Measurements from ENCODE around the gene ST8SIA2.

Gene ST8SIA2

GRCh38 chr15:92393980-92394308, 263 bp downstream of the ST8SIA2 start:
- H3K4me3 ChIP-seq (ENCODE audit: low read depth, low read length) = peak overlapping the region; percentile 64
- in situ Hi-C loops (cut with HindIII; ENCODE audit: low sequenced_read_pairs) = no loop called here
- TF ChIP-seq, protein P1, sequence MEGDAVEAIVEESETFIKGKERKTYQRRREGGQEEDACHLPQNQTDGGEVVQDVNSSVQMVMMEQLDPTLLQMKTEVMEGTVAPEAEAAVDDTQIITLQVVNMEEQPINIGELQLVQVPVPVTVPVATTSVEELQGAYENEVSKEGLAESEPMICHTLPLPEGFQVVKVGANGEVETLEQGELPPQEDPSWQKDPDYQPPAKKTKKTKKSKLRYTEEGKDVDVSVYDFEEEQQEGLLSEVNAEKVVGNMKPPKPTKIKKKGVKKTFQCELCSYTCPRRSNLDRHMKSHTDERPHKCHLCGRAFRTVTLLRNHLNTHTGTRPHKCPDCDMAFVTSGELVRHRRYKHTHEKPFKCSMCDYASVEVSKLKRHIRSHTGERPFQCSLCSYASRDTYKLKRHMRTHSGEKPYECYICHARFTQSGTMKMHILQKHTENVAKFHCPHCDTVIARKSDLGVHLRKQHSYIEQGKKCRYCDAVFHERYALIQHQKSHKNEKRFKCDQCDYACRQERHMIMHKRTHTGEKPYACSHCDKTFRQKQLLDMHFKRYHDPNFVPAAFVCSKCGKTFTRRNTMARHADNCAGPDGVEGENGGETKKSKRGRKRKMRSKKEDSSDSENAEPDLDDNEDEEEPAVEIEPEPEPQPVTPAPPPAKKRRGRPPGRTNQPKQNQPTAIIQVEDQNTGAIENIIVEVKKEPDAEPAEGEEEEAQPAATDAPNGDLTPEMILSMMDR (IDR thresholded peaks at IDR 0.05; ENCODE audit: low read depth, low read length, missing control alignments) = no peak
- DNase-seq (ENCODE audit: low read depth) = no peak

- in situ Hi-C loops (cut with HindIII; ENCODE audit: low sequenced_read_pairs) = no loop called here
- TF ChIP-seq, protein P1 (IDR thresholded peaks at IDR 0.05; ENCODE audit: low read depth, low read length, missing control alignments) = no peak
- no peak for DNase-seq (ENCODE audit: low read depth)
- H3K4me3 ChIP-seq (ENCODE audit: low read depth, low read length) = peak overlapping the region; percentile 64
These were observed 822 bp downstream of the ST8SIA2 start for GRCh38 chr15:92394309-92395097.

- TF ChIP-seq, protein P1 (IDR thresholded peaks at IDR 0.05; ENCODE audit: low read depth, low read length, missing control alignments) = no peak
- peak overlapping the region; percentile 64 for H3K4me3 ChIP-seq (ENCODE audit: low read depth, low read length)
- in situ Hi-C loops (cut with HindIII; ENCODE audit: low sequenced_read_pairs) = no loop called here
- no peak for DNase-seq (ENCODE audit: low read depth)
These were observed 1.5 kb downstream of the ST8SIA2 start for GRCh38 chr15:92395098-92395635.

- DNase-seq (ENCODE audit: low read depth) = no peak
- TF ChIP-seq, protein P1 (IDR thresholded peaks at IDR 0.05; ENCODE audit: low read depth, low read length, missing control alignments) = no peak
- H3K4me3 ChIP-seq (ENCODE audit: low read depth, low read length) = no peak overlapping the region
- in situ Hi-C loops (cut with HindIII; ENCODE audit: low sequenced_read_pairs) = no loop called here
These were observed 5.7 kb downstream of the ST8SIA2 start for GRCh38 chr15:92399271-92399950.

DNA sequence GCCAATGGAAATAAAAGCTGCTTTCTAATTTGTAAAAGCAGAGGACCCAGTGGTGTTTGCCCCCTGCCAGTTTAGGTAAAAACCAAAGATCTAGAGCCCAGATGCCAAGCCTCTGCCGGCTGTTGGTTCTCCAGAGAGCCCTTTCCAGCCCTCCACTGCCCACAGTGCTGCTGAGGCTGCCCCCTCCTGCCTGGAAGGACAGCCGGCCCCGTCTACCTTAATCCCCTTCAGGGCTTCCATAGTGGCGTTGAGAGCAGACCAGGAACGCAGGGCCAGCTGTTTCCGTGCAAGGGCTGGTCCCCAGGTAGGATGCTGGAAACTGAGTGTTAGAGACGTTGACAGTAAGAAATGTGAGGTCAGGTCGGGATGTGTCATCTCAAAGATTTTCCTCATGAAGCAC, 6.9 kb downstream of the ST8SIA2 start:
- in situ Hi-C loops (cut with HindIII; ENCODE audit: low sequenced_read_pairs) = no loop called here
- TF ChIP-seq, protein P1 (IDR thresholded peaks at IDR 0.05; ENCODE audit: low read depth, low read length, missing control alignments) = no peak

DNA sequence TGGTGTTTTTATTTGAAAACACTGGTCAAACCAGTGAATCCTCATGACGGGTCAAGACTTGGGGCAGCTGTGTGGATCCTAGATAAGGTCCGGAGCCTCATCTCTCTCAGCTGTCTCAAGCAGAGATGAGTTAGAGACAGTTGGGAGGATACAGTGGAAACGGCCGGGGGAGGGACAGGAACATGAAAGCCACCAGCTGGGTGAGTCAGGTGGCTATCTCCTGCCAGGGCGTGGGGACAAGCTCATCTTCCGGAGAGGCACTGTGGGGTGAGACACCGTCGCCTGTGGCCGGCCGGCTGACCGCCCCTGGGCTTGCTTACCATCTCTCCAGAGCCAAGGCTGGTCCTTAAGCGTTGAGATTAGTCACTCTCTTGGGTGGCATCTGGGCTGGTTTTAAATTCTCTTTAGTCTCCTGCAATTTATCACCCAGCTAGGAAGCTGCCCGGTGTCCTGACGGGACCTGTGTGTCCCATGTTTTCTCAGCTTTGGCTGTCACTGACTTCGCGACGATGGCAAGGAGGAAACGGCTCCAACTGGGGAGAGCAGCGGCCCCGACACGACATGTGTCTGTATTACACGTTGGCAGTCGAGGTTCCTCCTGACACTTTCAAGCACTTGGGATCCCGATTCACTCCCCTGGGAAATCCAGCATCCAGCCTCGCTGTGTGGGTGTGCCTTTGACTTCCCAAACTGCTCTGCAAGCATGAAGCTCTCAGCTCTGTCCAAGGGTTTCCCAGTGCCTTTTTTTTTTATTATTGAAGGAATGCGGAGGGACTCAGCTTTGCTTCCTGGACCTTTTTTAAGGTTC, 7.5 kb downstream of the ST8SIA2 start:
- in situ Hi-C loops (cut with HindIII; ENCODE audit: low sequenced_read_pairs) = no loop called here
- TF ChIP-seq, protein P1 (IDR thresholded peaks at IDR 0.05; ENCODE audit: low read depth, low read length, missing control alignments) = no peak

More for the DNA sequence above, 6.9 kb downstream of the ST8SIA2 start:
- no peak overlapping the region for H3K4me3 ChIP-seq (ENCODE audit: low read depth, low read length)
- no peak for DNase-seq (ENCODE audit: low read depth)

More for the DNA sequence above, 7.5 kb downstream of the ST8SIA2 start:
- no peak overlapping the region for H3K4me3 ChIP-seq (ENCODE audit: low read depth, low read length)
- DNase-seq (ENCODE audit: low read depth) = no peak
